SK-N-SH (cell line): ENCODE results near the gene WDR64.

ENCODE experiments used
- CTCF ChIP-seq: fragments of 200-600 bp; sonication (generic); IDR thresholded peaks from 2 replicates; pipeline ENCODE4 v1.6.1; 2017; ENCODE audit warnings: antibody characterized with exemption, mild to moderate bottlenecking, moderate library complexity
- EP300 ChIP-seq, 2 experiments: IDR thresholded peaks; 2 replicates each; pipeline versions ENCODE4 v1.4.0 to v1.6.1; 2012; ENCODE audit warnings: borderline replicate concordance in 1 of 2, low read depth in 1 of 2, low read length in 1 of 2
- RXRA ChIP-seq: IDR thresholded peaks from 2 replicates; pipeline ENCODE4 v1.4.0; 2012; ENCODE audit warnings: low read depth, mild to moderate bottlenecking, borderline replicate concordance
- SMC3 ChIP-seq: IDR thresholded peaks from 2 replicates; pipeline ENCODE4 v1.6.1; 2012; ENCODE audit warnings: low read depth, low read length, improper control_type of control experiment

GRCh38 chr1:241714321-241715218 is 62.5 kb downstream of the WDR64 start:
- TF ChIP-seq CTCF = no peak
- no peak for TF ChIP-seq EP300 (IDR thresholded peaks at IDR 0.05; ENCODE audit: borderline replicate concordance in 1 of 2, low read depth in 1 of 2, low read length in 1 of 2)
- no peak for TF ChIP-seq RXRA
- no peak for TF ChIP-seq SMC3
